ENCODE results near the gene ELP6. TPM values are rescaled to one million over a fixed set of nuclear protein-coding genes. Genes with fewer than 3 reads are reported as not detected.

The ELP6 gene
- total and polyA plus RNA-seq, 4 donors: 18.8 to 21.4 (median 19.5) TPM

GRCh38 chr3:47536221-47536891, 22.8 kb upstream of the ELP6 start:
- no peak overlapping the region for H3K27ac ChIP-seq (ENCODE audit: low read depth in 1 of 2, low read length in 2 of 2)
- no peak for DNase-seq (ENCODE audit: low spot score)
- H3K9ac ChIP-seq (ENCODE audit: low read depth in 1 of 2, low read length in 2 of 2): no peak overlapping the region
- H3K36me3 ChIP-seq (ENCODE audit: control insufficient read depth in 4 of 4, insufficient read depth in 3 of 4, low read depth in 1 of 4, low read length in 3 of 4): no peaks in the 10 kb centered on the region
- TF ChIP-seq FOXA1 (IDR thresholded peaks at IDR 0.05): no peak
- no peak for TF ChIP-seq ZBTB33 (IDR thresholded peaks at IDR 0.05)
- no peak for TF ChIP-seq HNF4G (IDR thresholded peaks at IDR 0.05)
- TF ChIP-seq GABPA (IDR thresholded peaks at IDR 0.05 in 1 of 2, conservative IDR thresholded peaks at IDR 0.05 in 1 of 2): no peak
- TF ChIP-seq SP1 (IDR thresholded peaks at IDR 0.05): no peak
- no peak for TF ChIP-seq FOXA2 (IDR thresholded peaks at IDR 0.05)
- no peak for TF ChIP-seq JUND (IDR thresholded peaks at IDR 0.05)
- TF ChIP-seq ATF3 (IDR thresholded peaks at IDR 0.05): no peak
- no peak for TF ChIP-seq YY1 (IDR thresholded peaks at IDR 0.05)
- no peak overlapping the region for H3K4me3 ChIP-seq (ENCODE audit: low read depth in 1 of 3, low read length in 3 of 3)
- H3K9me3 ChIP-seq (ENCODE audit: control insufficient read depth in 4 of 4, low read length in 3 of 4): no peaks in the 10 kb centered on the region
- H3K27me3 ChIP-seq (ENCODE audit: control insufficient read depth in 4 of 4, insufficient read depth in 4 of 4, low read length in 3 of 4): no peaks in the 10 kb centered on the region
- 95% methylated on average over 19 of the region's 19 CpGs for whole genome bisulfite sequencing
- H3K4me1 ChIP-seq (ENCODE audit: control insufficient read depth in 4 of 4, insufficient read depth in 4 of 4, low read length in 3 of 4): no peaks in the 10 kb centered on the region

- DNase-seq (ENCODE audit: low spot score): no peak
- WGBS: 57% methylated on average over 5 of the region's 5 CpGs
- H3K4me3 ChIP-seq (ENCODE audit: low read depth in 1 of 3, low read length in 3 of 3): no peak overlapping the region
- no peak overlapping the region for H3K27ac ChIP-seq (ENCODE audit: low read depth in 1 of 2, low read length in 2 of 2)
- no peak overlapping the region for H3K9ac ChIP-seq (ENCODE audit: low read depth in 1 of 2, low read length in 2 of 2)
- no peaks in the 10 kb centered on the region for H3K4me1 ChIP-seq (ENCODE audit: control insufficient read depth in 4 of 4, insufficient read depth in 4 of 4, low read length in 3 of 4)
- no peaks in the 10 kb centered on the region for H3K9me3 ChIP-seq (ENCODE audit: control insufficient read depth in 4 of 4, low read length in 3 of 4)
- no peaks in the 10 kb centered on the region for H3K27me3 ChIP-seq (ENCODE audit: control insufficient read depth in 4 of 4, insufficient read depth in 4 of 4, low read length in 3 of 4)
- TF ChIP-seq JUND (IDR thresholded peaks at IDR 0.05) (no peak), ATF3 (IDR thresholded peaks at IDR 0.05) (no peak), ZBTB33 (IDR thresholded peaks at IDR 0.05) (no peak), CTCF (IDR thresholded peaks at IDR 0.05; ENCODE audit: low read depth, low read length, missing input control) (no peak), YY1 (IDR thresholded peaks at IDR 0.05) (no peak), HNF4G (IDR thresholded peaks at IDR 0.05) (no peak), FOXA1 (IDR thresholded peaks at IDR 0.05) (no peak), FOXA2 (IDR thresholded peaks at IDR 0.05) (no peak)
- H3K36me3 ChIP-seq (ENCODE audit: control insufficient read depth in 4 of 4, insufficient read depth in 3 of 4, low read depth in 1 of 4, low read length in 3 of 4): no peaks in the 10 kb centered on the region
These were observed 20.5 kb upstream of the ELP6 start for GRCh38 chr3:47533996-47534454.

Data from liver (tissue), 9 donors.